ENCODE measurements around the gene CHRDL2.
A peak's percentile ranks its signal among the peaks of the same experiment; 100 is the strongest.
"Not testable (repeated sequence)": the region's sequence is repeated elsewhere in the genome, so short reads cannot be mapped to it uniquely, and the experiment has no call there.

The CHRDL2 gene

GRCh38 chr11:74766905-74767304 is 35.7 kb upstream of the CHRDL2 start:
- no peak overlapping the region for H3K4me3 ChIP-seq (replicated peaks; ENCODE audit: low read depth, low read length)
- TF ChIP-seq CTCF (IDR thresholded peaks at IDR 0.05; ENCODE audit: insufficient read depth, low read length, poor library complexity, severe bottlenecking): no peak

GRCh38 chr11:74756571-74756970 is 25.3 kb upstream of the CHRDL2 start:
- DNase-seq (ENCODE audit: extremely low read depth, insufficient read length): no peak
- Histone ChIP-seq H3K36me3 (ENCODE audit: control insufficient read depth, insufficient read depth, low read length) (no peaks in the 10 kb centered on the region), H3K27me3 (replicated peaks; ENCODE audit: control insufficient read depth, insufficient read depth, low read length) (no peaks in the 10 kb centered on the region), H3K4me3 (replicated peaks; ENCODE audit: low read depth, low read length) (no peak overlapping the region)
- no peak for TF ChIP-seq CTCF (IDR thresholded peaks at IDR 0.05; ENCODE audit: insufficient read depth, low read length, poor library complexity, severe bottlenecking)

More at GRCh38 chr11:74766905-74767304, 35.7 kb upstream of the CHRDL2 start:
- DNase-seq (ENCODE audit: extremely low read depth, insufficient read length): no peak
- Histone ChIP-seq H3K36me3 (ENCODE audit: control insufficient read depth, insufficient read depth, low read length) (no peaks in the 10 kb centered on the region), H3K27me3 (replicated peaks; ENCODE audit: control insufficient read depth, insufficient read depth, low read length) (no peaks in the 10 kb centered on the region)

GRCh38 chr11:74755395-74755995 is 24.3 kb upstream of the CHRDL2 start:
- no peak for TF ChIP-seq CTCF (IDR thresholded peaks at IDR 0.05; ENCODE audit: insufficient read depth, low read length, poor library complexity, severe bottlenecking)
- no peaks in the 10 kb centered on the region for H3K27me3 ChIP-seq (replicated peaks; ENCODE audit: control insufficient read depth, insufficient read depth, low read length)
- no peaks in the 10 kb centered on the region for H3K36me3 ChIP-seq (ENCODE audit: control insufficient read depth, insufficient read depth, low read length)
- no peak for DNase-seq (ENCODE audit: extremely low read depth, insufficient read length)
- no peak overlapping the region for H3K4me3 ChIP-seq (replicated peaks; ENCODE audit: low read depth, low read length)

GRCh38 chr11:74754507-74755252 is 23.5 kb upstream of the CHRDL2 start:
- H3K27me3 ChIP-seq (replicated peaks; ENCODE audit: control insufficient read depth, insufficient read depth, low read length): no peaks in the 10 kb centered on the region
- H3K4me3 ChIP-seq (replicated peaks; ENCODE audit: low read depth, low read length): peak overlapping the region; percentile 14; the same call in 1 of the 2 replicates
- DNase-seq (ENCODE audit: extremely low read depth, insufficient read length): no peak
- TF ChIP-seq CTCF (IDR thresholded peaks at IDR 0.05; ENCODE audit: insufficient read depth, low read length, poor library complexity, severe bottlenecking): no peak
- no peaks in the 10 kb centered on the region for H3K36me3 ChIP-seq (ENCODE audit: control insufficient read depth, insufficient read depth, low read length)

- no peak for DNase-seq (ENCODE audit: extremely low read depth, insufficient read length)
- no peak for TF ChIP-seq CTCF (IDR thresholded peaks at IDR 0.05; ENCODE audit: insufficient read depth, low read length, poor library complexity, severe bottlenecking)
- H3K4me3 ChIP-seq (replicated peaks; ENCODE audit: low read depth, low read length): no peak overlapping the region
These were observed 20.1 kb upstream of the CHRDL2 start for GRCh38 chr11:74751303-74751702.

GRCh38 chr11:74750598-74750997 is 19.4 kb upstream of the CHRDL2 start:
- not testable (repeated sequence) for H3K4me3 ChIP-seq (replicated peaks; ENCODE audit: low read depth, low read length); H3K27me3 ChIP-seq (replicated peaks; ENCODE audit: control insufficient read depth, insufficient read depth, low read length); H3K36me3 ChIP-seq (ENCODE audit: control insufficient read depth, insufficient read depth, low read length); DNase-seq (ENCODE audit: extremely low read depth, insufficient read length)

More at GRCh38 chr11:74751303-74751702, 20.1 kb upstream of the CHRDL2 start:
- Histone ChIP-seq H3K36me3 (ENCODE audit: control insufficient read depth, insufficient read depth, low read length) (no peaks in the 10 kb centered on the region), H3K27me3 (replicated peaks; ENCODE audit: control insufficient read depth, insufficient read depth, low read length) (no peaks in the 10 kb centered on the region)
